ENCODE results near the gene CORIN.

GRCh38 chr4:47695260-47695659 is 142.6 kb downstream of the CORIN start:
- no peak for TF ChIP-seq CTCF (IDR thresholded peaks at IDR 0.05)
- TF ChIP-seq POLR2A (IDR thresholded peaks at IDR 0.05) = no peak
- no peak for TF ChIP-seq EP300 (IDR thresholded peaks at IDR 0.05)
